ENCODE measurements around the gene KNSTRN.

DNA sequence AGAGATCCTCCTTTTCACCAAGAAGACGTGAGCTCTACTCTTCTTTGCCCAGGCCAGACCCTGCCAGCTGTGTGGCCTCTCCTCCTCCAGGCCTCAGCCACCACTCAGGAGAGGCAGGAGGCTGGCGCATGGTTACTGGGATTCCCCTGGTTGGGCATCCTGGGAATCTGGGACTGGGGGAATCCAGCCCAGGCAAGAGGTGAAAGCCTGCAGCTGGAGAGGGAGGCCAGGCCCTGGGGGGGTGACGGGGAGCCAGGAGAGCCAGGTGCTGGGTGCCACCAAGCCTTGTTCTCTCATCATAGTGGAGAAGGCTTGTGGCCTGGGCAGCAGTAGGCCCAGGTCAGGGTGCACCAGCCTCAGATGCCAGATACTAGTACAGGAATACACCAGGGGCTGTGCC, 48.0 kb upstream of the KNSTRN start:
- TF ChIP-seq, protein P1, sequence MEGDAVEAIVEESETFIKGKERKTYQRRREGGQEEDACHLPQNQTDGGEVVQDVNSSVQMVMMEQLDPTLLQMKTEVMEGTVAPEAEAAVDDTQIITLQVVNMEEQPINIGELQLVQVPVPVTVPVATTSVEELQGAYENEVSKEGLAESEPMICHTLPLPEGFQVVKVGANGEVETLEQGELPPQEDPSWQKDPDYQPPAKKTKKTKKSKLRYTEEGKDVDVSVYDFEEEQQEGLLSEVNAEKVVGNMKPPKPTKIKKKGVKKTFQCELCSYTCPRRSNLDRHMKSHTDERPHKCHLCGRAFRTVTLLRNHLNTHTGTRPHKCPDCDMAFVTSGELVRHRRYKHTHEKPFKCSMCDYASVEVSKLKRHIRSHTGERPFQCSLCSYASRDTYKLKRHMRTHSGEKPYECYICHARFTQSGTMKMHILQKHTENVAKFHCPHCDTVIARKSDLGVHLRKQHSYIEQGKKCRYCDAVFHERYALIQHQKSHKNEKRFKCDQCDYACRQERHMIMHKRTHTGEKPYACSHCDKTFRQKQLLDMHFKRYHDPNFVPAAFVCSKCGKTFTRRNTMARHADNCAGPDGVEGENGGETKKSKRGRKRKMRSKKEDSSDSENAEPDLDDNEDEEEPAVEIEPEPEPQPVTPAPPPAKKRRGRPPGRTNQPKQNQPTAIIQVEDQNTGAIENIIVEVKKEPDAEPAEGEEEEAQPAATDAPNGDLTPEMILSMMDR (optimal IDR thresholded peaks at IDR 0.05 in 1 of 3, IDR thresholded peaks at IDR 0.05 in 1 of 3, conservative IDR thresholded peaks at IDR 0.05 in 1 of 3; ENCODE audit: extremely low read depth in 1 of 3, insufficient read depth in 2 of 3, low read length in 3 of 3), result no peak
- TF ChIP-seq EZH2 (IDR thresholded peaks at IDR 0.05; ENCODE audit: low read length), result no peak

Data from keratinocyte (primary cell).